Measurements from ENCODE around the gene MGMT.

The MGMT gene

GRCh38 chr10:129655007-129655678 is 188.1 kb downstream of the MGMT start:
- no peak for DNase-seq (ENCODE audit: low read depth in 2 of 2)

GRCh38 chr10:129655679-129656031 is 188.6 kb downstream of the MGMT start:
- DNase-seq (ENCODE audit: low read depth in 2 of 2) = no peak

GRCh38 chr10:129656642-129657041 is 189.6 kb downstream of the MGMT start:
- no peak for DNase-seq (ENCODE audit: low read depth in 2 of 2)

GRCh38 chr10:129657297-129658017 is 190.4 kb downstream of the MGMT start:
- no peak for DNase-seq (ENCODE audit: low read depth in 2 of 2)

- DNase-seq (ENCODE audit: low read depth in 2 of 2) = no peak
Measured at GRCh38 chr10:129658376-129659072, 191.5 kb downstream of the MGMT start.

- no peak for DNase-seq (ENCODE audit: low read depth in 2 of 2)
Measured at GRCh38 chr10:129659508-129660268, 192.6 kb downstream of the MGMT start.

GRCh38 chr10:129660569-129660968 is 193.5 kb downstream of the MGMT start:
- DNase-seq (ENCODE audit: low read depth in 2 of 2) = no peak

- DNase-seq (ENCODE audit: low read depth in 2 of 2) = no peak
Measured at GRCh38 chr10:129662426-129662825, 195.4 kb downstream of the MGMT start.

GRCh38 chr10:129670124-129670523 is 203.1 kb downstream of the MGMT start:
- no peak for DNase-seq (ENCODE audit: low read depth in 2 of 2)

- DNase-seq (ENCODE audit: low read depth in 2 of 2) = no peak
Measured at GRCh38 chr10:129673292-129673691, 206.3 kb downstream of the MGMT start.

GRCh38 chr10:129675027-129675769 is 208.2 kb downstream of the MGMT start:
- no peak for DNase-seq (ENCODE audit: low read depth in 2 of 2)

GRCh38 chr10:129676014-129676413 is 209.0 kb downstream of the MGMT start:
- DNase-seq (ENCODE audit: low read depth in 2 of 2) = no peak

- DNase-seq (ENCODE audit: low read depth in 2 of 2) = no peak
Measured at GRCh38 chr10:129677377-129677927, 210.4 kb downstream of the MGMT start.

- DNase-seq (ENCODE audit: low read depth in 2 of 2) = no peak
Measured at GRCh38 chr10:129678186-129678585, 211.1 kb downstream of the MGMT start.

- no peak for DNase-seq (ENCODE audit: low read depth in 2 of 2)
Measured at GRCh38 chr10:129679207-129679606, 212.2 kb downstream of the MGMT start.

- DNase-seq (ENCODE audit: low read depth in 2 of 2) = no peak
Measured at GRCh38 chr10:129680661-129681344, 213.8 kb downstream of the MGMT start.

GRCh38 chr10:129681856-129682255 is 214.8 kb downstream of the MGMT start:
- DNase-seq (ENCODE audit: low read depth in 2 of 2) = no peak

- DNase-seq (ENCODE audit: low read depth in 2 of 2) = no peak
Measured at GRCh38 chr10:129683519-129683918, 216.5 kb downstream of the MGMT start.

- DNase-seq (ENCODE audit: low read depth in 2 of 2) = no peak
Measured at GRCh38 chr10:129683920-129684319, 216.9 kb downstream of the MGMT start.

- DNase-seq (ENCODE audit: low read depth in 2 of 2) = no peak
Measured at GRCh38 chr10:129685271-129685670, 218.2 kb downstream of the MGMT start.

GRCh38 chr10:129689671-129690071 is 222.6 kb downstream of the MGMT start:
- no peak for DNase-seq (ENCODE audit: low read depth in 2 of 2)
